Esophagus muscularis mucosa (tissue), 4 donors: ENCODE results near the gene ALG8. TPM values are rescaled to one million over a fixed set of nuclear protein-coding genes. Genes with fewer than 3 reads are reported as not detected.

ENCODE experiments used
- DNase-seq: peaks from one replicate; pipeline ENCODE4 v3.0.0-alpha.2; 2017; ENCODE audit errors: extremely low spot score
- H3K27ac ChIP-seq, 4 donors: fragments of 200-600 bp; sonication (generic); replicated peaks in 1 of 4; 1 replicate in 3 of 4; 2 replicates in 1 of 4; pipeline ENCODE4 v1.5.1; 2016 to 2019; ENCODE audit warnings: mild to moderate bottlenecking in 1 of 4
- H3K27me3 ChIP-seq, 4 donors: fragments of 200-600 bp; sonication (generic); one replicate each; pipeline versions ENCODE4 v1.5.1 to v1.6.0; 2016 to 2019
- H3K36me3 ChIP-seq, 4 donors: fragments of 200-600 bp; sonication (generic); one replicate each; pipeline ENCODE4 v1.5.1; 2016 to 2019
- H3K4me1 ChIP-seq, 4 donors: fragments of 200-600 bp; sonication (generic); one replicate each; pipeline ENCODE4 v1.5.1; 2016 to 2019
- H3K4me3 ChIP-seq, 4 donors: fragments of 200-600 bp; sonication (generic); 1 replicate in 2 of 4; 2 replicates in 2 of 4; pipeline ENCODE4 v1.5.1; 2016 to 2019; ENCODE audit warnings: mild to moderate bottlenecking in 4 of 4, moderate library complexity in 1 of 4
- H3K9me3 ChIP-seq, 4 donors: fragments of 200-600 bp; sonication (generic); 1 replicate in 3 of 4; 2 replicates in 1 of 4; pipeline ENCODE4 v1.5.1; 2016 to 2019
- CTCF ChIP-seq, 3 experiments: fragments of 200-600 bp in 2 of 3; fragments of 450-650 bp in 1 of 3; sonication (generic) in 2 of 3; IDR thresholded peaks; one replicate each; pipeline ENCODE4 v1.5.1; 2017 to 2019; ENCODE audit warnings: antibody characterized with exemption in 3 of 3, mild to moderate bottlenecking in 2 of 3, moderate library complexity in 1 of 3
- EP300 ChIP-seq: sonication (generic); formaldehyde crosslinking; IDR thresholded peaks from one replicate; pipeline ENCODE4 v1.6.1; 2017; ENCODE audit warnings: antibody characterized with exemption
- POLR2A ChIP-seq: fragments of 450-650 bp; IDR thresholded peaks from one replicate; pipeline ENCODE4 v1.6.1; 2017; ENCODE audit warnings: antibody characterized with exemption, moderate library complexity, mild to moderate bottlenecking, low read depth
- POLR2AphosphoS5 ChIP-seq, 2 donors: sonication (generic); formaldehyde crosslinking; IDR thresholded peaks; one replicate each; pipeline ENCODE4 v1.6.1; 2017; ENCODE audit warnings: antibody characterized with exemption in 2 of 2
- WGBS: methylation state at CpG from one replicate; pipeline ENCODE4 v1.1.5; 2018; 5-methylcytosine and 5-hydroxymethylcytosine counted together
- intact Hi-C: fragments of 100-400 bp; cut with DNase I; formaldehyde crosslinking; loops from one replicate; pipeline ENCODE4 v1.15.1; 2023
- total RNA-seq, 4 donors: library from RNA; depleted of rRNA; stranded (reverse); fragments of >200 nt; gene quantifications; one replicate each; pipeline versions ENCODE4 v1.1.0 to v1.2.1, GENCODE V29; 2016

The ALG8 gene
- total RNA-seq, 4 donors from 2014 or later: 11.2 to 21.6 (median 15.7) TPM

- H3K36me3 ChIP-seq: peaks cover 5 to 50% (median 38%) of the 10 kb centered on the region in 4 donors
- 93% methylated on average over 4 of the region's 4 CpGs for WGBS
- no peak for TF ChIP-seq EP300
- TF ChIP-seq CTCF (IDR thresholded peaks at IDR 0.05): no peak
- no peak for TF ChIP-seq POLR2AphosphoS5 (IDR thresholded peaks at IDR 0.05)
- TF ChIP-seq POLR2A: no peak
- no peak for DNase-seq
- H3K4me1 ChIP-seq: peaks cover 20 to 45% (median 34%) of the 10 kb centered on the region in 4 donors
- no peak overlapping the region for H3K4me3 ChIP-seq
- no peaks in the 10 kb centered on the region for H3K9me3 ChIP-seq
- H3K27ac ChIP-seq: no peak overlapping the region
- intact Hi-C loops: no loop called here
- H3K27me3 ChIP-seq: no peaks in the 10 kb centered on the region
Measured at GRCh38 chr11:78072455-78072854, 67.0 kb downstream of the ALG8 start.

DNA sequence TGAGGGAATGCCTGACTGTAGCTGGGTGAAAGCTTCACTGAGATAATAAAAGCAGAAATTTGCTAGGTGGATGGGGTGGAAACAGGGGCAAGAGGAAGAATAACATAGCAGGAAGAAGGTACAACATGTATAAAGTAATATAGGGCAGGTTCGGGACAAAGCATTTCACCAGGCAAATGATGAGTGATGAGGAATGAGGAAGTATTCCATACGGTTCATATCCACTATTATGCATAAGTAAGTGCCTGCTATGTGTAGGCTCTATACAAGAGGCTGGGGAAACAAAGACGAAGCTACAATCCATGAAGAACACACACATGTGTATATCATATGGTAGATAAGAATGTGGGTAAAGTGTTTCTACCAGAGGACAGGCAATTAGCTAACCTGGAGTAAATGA is 67.7 kb downstream of the ALG8 start:
- H3K36me3 ChIP-seq: peaks cover 5 to 54% (median 41%) of the 10 kb centered on the region in 4 donors
- H3K27ac ChIP-seq: no peak overlapping the region
- H3K9me3 ChIP-seq: no peaks in the 10 kb centered on the region
- DNase-seq: no peak
- 75% methylated on average over 3 of the region's 3 CpGs for WGBS
- peaks cover 13 to 38% (median 26%) of the 10 kb centered on the region in 4 donors for H3K4me1 ChIP-seq
- intact Hi-C loops: no loop called here
- H3K27me3 ChIP-seq: no peaks in the 10 kb centered on the region
- TF ChIP-seq CTCF (IDR thresholded peaks at IDR 0.05): no peak
- TF ChIP-seq EP300: no peak
- TF ChIP-seq POLR2AphosphoS5 (IDR thresholded peaks at IDR 0.05): no peak
- no peak for TF ChIP-seq POLR2A
- H3K4me3 ChIP-seq: no peak overlapping the region

DNA sequence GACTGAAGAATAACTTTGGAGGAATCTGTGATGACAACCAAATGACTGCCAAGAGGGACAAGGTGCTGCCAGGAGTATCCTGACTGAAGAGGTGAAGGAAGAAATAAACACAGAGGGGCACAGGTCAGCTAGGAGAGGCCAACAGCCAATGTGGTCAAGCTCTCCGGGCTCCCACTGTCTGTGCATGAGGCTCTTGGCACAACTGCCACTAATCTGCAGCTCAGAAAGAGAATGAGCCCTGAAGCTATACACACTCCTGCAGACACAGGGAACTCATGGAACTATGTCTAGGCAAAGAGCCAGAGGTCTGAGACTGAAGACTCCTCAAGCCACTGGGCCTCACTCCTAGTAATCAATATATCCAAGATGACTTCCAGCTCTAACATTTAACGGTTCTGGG is 68.8 kb downstream of the ALG8 start:
- no peaks in the 10 kb centered on the region for H3K9me3 ChIP-seq
- no peaks in the 10 kb centered on the region for H3K27me3 ChIP-seq
- intact Hi-C loops: no loop called here
- WGBS: 69% methylated on average over 2 of the region's 2 CpGs
- H3K4me1 ChIP-seq: peaks cover 4 to 28% (median 17%) of the 10 kb centered on the region in 4 donors
- DNase-seq: no peak
- H3K36me3 ChIP-seq: peaks cover 5 to 54% (median 41%) of the 10 kb centered on the region in 4 donors
- H3K27ac ChIP-seq: no peak overlapping the region
- no peak overlapping the region for H3K4me3 ChIP-seq
- TF ChIP-seq POLR2A (no peak), POLR2AphosphoS5 (IDR thresholded peaks at IDR 0.05) (no peak), EP300 (no peak)

DNA sequence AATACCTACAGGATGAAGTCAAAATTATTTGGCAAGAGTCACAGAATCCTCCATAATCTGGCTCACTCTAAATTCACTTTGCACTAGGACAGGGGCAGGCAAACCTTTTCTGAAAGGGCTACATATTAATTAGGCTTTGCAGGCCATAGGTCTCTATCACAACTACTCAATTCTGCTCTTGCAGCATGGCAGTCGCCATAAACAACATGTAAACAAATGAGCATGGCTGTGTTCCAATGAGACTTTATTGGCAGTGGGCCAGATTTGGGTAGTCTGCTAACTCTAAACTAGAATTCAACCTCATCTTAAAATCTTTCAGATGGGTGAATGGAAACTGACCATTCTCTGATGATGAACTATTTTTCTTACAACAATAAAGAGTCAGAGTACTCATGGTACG is 70.0 kb downstream of the ALG8 start:
- TF ChIP-seq EP300: no peak
- TF ChIP-seq POLR2A: no peak
- no peak for TF ChIP-seq POLR2AphosphoS5 (IDR thresholded peaks at IDR 0.05)
- TF ChIP-seq CTCF (IDR thresholded peaks at IDR 0.05): no peak
- Histone ChIP-seq H3K36me3 (peaks cover 5 to 54% (median 41%) of the 10 kb centered on the region in 4 donors), H3K4me3 (no peak overlapping the region), H3K27me3 (no peaks in the 10 kb centered on the region), H3K4me1 (peaks cover 0 to 17% (median 7%) of the 10 kb centered on the region in 4 donors), H3K27ac (no peak overlapping the region), H3K9me3 (no peaks in the 10 kb centered on the region)
- 60% methylated on average over 2 of the region's 2 CpGs for WGBS
- intact Hi-C loops: no loop called here
- no peak for DNase-seq

DNA sequence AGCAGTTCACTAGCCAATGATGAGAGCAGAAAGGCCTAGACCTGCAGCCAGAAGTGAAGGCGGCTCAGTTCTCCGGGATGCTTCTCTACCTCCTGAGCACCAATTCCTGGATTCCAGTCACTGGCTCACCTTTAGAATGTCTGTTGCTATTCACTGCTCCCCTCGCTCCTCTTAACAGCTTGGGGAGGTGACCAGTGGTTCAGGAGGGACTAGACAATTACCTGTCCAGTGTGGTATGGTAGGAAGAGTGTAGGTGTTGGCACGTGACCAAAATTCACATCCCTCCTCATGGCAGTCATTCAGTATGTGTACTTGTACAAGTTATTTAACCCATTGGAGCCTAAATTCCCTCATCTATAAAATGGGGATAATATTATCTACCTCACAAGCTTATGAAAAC is 71.7 kb downstream of the ALG8 start:
- TF ChIP-seq POLR2AphosphoS5 (IDR thresholded peaks at IDR 0.05): no peak
- no peak for TF ChIP-seq EP300
- no peak for TF ChIP-seq POLR2A
- TF ChIP-seq CTCF (IDR thresholded peaks at IDR 0.05): no peak
- Histone ChIP-seq H3K27me3 (no peaks in the 10 kb centered on the region), H3K4me3 (no peak overlapping the region), H3K4me1 (peaks cover 0 to 11% (median 7%) of the 10 kb centered on the region in 4 donors), H3K9me3 (no peaks in the 10 kb centered on the region), H3K27ac (no peak overlapping the region), H3K36me3 (peaks cover 5 to 53% (median 41%) of the 10 kb centered on the region in 4 donors)
- intact Hi-C loops: no loop called here
- DNase-seq: no peak
- WGBS: 97% methylated on average over 4 of the region's 4 CpGs
